KBM-7 (cell line): Measurements from ENCODE around the gene AKIRIN1.
"Not testable (repeated sequence)": the region's sequence is repeated elsewhere in the genome, so short reads cannot be mapped to it uniquely, and the experiment has no call there.

Experiments used
- DNase-seq: peaks from one replicate; pipeline ENCODE4 v3.0.0-alpha.2; 2015
- in situ Hi-C: fragments of 300-500 bp; cut with MboI; formaldehyde crosslinking; loops from 2 replicates; pipeline ENCODE4 v1.14.3; 2020; ENCODE audit warnings: low sequenced_read_pairs, low pct_unique_long_range_greater_than_20kb, mixed read lengths

AKIRIN1 gene

DNA sequence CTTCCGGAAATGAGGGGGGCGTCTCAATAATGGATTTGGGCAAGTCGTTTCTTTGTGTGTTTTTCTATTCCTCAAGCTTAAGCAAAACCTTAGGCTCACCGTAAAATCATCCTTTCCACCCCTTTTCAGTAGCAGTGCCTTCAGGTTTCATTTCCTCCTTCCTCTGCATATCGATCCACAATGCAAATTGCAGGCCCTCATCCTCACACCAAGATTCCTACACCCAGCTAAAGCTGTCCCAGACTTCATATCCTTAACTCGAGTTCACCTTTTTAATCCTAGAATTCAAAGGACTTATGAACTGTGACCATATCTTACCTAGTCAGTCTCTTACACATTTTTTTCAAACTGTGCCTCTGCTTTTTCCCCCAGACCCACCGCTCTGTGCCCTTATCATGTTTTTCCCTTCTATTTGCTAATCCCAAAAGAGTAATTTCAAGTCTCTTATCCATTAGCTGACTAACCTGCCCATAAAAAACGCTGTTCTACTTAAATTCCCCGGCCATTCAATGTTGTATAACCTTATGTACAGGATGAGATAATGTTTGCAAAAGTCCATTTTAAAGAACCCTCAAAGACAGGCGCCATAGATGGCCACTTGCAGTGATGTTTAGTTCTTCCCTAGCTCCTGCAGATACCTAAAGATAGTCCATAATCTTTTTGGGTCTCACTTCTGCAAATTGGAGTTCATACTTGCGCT is 1.5 kb downstream of the AKIRIN1 start:
- in situ Hi-C loops = no loop called here
- peak; percentile 32 for DNase-seq

DNA sequence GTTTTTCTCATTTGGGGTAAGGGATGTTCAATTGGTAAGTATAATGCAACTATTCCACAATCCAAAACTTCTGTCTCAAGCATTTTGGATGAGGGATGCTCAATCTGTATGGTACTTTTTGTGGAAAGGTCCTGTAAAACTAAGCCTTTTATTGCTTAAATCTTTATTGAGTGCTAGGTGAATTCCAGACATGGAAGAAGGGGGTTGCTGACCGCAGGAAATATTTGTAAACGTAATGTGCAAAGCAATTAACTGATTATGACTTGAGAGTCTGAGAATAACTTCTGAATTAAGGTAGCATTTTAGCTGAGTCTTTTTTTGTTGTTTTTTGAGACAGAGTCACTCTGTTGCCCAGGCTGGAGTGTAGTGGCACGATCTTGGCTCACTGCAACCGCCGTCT is 3.1 kb downstream of the AKIRIN1 start:
- in situ Hi-C loops = no loop called here
- no peak for DNase-seq

DNA sequence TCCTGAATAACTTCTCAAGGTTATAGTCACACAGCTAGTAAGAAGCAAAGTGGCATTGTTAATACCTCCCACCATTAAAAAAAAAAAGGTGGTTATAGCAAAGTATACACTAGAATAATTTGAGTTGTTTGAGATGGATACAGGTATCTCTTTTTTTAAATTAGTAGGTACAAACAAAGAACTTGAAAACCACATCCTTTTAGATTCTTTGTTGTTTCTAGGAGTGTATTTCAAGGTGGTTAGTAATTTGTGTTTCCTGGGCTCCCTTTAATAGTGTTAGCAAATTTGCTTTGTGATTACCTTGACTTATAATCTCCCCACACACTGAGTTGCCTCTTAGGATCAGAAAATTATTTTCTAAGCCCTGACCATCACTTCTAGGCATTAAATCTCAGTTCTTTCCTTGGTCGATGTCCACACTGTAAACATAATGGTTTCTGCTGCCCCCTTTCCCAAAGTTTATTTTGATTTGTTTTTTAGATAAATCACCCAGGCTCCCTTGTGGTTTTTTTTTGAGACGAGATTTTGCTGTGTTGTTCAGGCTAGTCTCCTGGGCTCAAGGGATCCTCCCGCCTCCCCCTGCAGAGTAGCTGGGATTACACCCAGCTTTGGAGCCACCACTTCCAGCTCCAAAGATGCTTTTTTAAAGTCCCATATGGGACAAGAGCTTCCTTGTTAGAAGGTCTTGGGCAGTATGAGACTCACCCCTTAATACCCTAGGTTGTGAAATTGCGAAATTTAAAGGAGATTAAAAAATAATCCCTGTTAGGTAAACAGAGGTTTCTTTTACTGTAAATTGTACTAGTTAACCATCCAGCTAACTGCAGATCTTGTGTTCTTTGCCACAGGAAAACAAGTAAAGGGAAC is 6.2 kb downstream of the AKIRIN1 start:
- in situ Hi-C loops = no loop called here
- no peak for DNase-seq

DNA sequence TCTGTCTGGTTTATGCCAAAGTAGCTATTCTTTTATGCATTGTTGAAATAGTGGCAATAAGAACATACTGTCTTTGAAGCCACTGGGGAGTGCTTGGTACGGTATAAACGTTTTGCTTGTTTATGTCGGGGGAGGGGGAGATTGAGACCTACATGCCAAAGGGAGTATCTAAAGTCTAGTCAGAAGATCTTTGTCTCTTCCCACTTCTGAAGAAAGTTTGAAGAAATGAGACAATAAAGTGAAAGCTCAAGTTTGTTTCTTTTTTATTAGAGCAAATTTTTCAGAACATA is 6.8 kb downstream of the AKIRIN1 start:
- no peak for DNase-seq
- in situ Hi-C loops = no loop called here

DNA sequence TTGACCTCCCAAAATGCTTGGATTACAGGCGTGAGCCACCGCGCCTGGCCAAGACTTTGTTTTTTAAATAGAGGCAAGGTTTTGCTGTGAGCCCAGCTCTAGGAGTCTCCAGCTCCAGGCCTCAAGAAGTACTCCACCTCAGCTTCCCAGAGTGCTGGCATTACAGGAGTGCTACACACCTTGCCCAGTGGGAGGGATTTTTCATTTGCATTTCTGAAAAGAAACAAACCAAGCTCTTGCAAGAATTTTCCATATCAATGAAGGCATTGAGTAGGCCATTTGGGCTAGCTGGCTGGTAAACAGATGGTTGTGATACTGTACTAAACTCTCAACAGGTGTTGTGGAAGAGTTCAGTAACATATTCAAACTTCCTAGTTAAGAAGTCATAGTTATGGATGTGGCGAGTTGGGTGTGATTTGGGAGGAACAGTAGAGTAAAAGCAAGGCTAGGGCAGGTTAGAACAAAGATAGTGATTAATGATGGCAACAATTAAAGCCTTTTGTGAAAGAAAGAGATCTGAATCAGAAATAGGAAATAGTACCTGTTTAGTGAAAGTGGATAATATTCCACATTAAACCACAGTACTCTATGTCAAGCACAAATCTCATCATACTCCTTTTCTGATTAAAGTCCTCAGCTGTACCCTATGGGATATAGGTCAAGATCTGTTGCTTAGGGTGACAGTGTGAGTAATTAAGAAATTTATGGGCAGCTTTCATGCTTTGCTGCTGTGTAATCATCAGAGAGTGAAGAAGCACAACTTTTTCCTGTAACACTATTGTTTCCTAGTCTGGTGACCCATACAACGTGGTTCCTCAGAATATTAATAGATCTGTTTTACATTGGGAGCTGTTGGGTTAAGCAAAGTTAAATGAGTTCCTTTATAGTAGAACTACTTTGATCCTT is 10.7 kb downstream of the AKIRIN1 start:
- no peak for DNase-seq

DNA sequence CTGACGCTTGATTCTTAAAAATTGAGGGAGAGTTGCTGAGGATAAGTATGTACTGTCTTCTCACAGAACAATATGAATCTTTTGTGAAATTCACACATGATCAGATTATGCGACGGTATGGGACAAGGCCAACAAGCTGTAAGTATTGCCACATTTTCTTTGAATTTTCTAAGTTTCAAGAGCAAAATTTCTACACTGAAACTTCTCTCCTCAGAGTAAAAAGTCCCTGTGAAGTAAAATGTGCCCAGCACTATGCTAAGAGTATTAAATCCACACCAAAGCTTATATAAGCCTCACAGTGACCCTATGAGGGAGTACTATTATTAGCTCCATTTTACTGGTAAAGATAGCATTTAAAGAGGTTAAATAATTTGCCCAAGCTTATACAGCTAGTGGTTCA is 12.2 kb downstream of the AKIRIN1 start:
- in situ Hi-C loops = no loop called here
- DNase-seq = no peak

More for the DNA sequence above, 10.7 kb downstream of the AKIRIN1 start:
- in situ Hi-C loops = no loop called here

DNA sequence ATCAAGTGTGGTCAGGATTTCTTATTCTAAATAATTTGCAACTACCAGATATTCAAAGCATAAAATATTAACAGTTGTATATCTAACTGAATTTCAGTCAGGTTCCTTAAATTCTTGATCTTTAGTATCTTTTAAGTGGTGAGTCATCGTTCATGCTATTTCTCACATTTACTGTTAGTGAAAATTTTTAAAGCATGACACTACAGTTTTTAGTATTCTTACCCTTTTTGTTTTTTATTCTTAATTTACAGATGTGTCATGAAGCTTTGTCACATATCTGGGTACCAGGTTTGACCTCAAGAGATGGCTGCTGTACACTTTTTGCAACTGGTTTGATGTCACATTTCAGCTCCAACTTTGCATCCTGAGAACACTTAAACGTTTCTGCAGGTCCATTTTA is 12.7 kb downstream of the AKIRIN1 start:
- in situ Hi-C loops = no loop called here
- DNase-seq = no peak

DNA sequence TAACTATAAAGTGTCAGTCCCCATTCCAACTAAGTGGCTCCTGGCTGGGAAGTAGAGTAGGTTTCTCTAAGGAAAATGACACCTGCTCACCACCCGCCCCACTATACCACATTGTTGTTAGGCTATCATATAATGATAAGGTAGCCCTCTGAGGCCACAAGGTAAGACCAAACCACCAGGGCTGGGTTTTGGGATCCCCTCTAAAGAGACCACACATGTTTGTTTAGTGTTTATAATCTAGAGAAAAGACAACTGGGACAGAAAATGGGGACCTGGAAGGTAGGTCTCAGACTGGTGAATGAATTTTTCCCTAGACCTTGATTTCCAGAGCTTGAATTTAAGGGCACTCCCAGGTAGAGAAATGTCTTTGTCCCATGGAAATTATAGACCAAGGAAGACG is 15.2 kb downstream of the AKIRIN1 start:
- DNase-seq = no peak
- in situ Hi-C loops = no loop called here

DNA sequence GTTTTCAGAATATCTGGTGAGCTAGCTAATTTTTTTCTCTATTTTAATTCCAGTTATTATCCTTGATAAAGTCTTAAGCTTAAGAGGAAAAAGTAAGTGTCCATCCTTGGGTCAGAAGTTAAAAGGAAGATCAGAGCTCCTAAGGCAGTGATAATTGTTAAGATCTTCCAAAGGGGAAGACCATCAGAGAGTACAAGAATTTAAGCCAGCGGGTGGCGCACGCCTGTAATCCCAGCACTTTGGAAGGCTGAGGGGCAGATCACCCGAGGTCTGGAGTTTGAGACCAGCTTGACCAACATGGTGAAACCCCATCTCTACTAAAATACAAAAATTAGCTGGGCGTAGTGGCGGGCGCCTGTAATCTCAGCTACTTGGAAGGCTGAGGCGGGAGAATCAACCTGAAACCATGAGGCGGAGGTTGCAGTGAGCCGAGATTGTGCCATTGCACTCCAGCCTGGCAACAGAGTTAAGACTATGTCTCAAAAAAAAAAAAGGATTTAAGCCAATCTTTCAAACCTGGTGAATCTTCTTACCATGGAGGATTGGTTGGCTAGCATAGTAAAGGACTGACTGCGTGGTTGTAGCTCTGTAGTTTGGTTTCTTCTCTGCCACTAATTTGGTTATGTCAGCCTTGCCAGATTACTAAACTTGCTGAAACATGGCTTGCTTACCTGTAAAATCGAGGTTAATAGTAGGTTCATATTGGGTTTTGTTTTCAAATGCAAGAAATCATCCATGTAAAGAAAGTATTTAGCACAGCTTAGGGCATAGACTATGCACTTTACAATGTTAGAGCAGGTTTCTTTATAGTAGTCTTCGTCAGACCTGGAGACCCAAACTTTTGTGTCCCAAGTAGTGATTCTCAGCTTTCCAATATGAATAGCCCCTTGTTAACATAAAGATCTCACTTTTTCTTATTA is 15.9 kb downstream of the AKIRIN1 start:
- DNase-seq = no peak
- in situ Hi-C loops = no loop called here

DNA sequence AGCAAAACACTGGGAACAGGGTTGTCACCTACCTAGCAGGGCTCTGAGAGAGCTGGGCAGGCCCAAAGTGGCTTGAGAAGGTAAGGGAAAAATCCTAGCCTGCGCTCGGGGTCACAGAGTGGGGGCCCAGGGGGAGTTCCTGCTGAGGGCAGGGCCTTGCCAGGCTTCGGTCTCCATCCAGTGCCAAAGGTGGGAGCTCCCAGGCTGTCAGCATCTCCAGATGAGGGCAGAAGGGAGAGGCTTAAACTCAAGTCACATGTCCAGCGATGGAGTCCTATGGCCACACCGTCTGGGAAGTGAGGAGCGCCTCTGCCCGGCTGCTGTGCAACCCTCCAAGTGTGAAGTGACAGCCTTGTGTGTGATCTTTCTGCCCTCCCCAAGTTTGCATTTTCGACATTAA is 23.9 kb downstream of the AKIRIN1 start:
- in situ Hi-C loops, DNase-seq: not testable (repeated sequence)

DNA sequence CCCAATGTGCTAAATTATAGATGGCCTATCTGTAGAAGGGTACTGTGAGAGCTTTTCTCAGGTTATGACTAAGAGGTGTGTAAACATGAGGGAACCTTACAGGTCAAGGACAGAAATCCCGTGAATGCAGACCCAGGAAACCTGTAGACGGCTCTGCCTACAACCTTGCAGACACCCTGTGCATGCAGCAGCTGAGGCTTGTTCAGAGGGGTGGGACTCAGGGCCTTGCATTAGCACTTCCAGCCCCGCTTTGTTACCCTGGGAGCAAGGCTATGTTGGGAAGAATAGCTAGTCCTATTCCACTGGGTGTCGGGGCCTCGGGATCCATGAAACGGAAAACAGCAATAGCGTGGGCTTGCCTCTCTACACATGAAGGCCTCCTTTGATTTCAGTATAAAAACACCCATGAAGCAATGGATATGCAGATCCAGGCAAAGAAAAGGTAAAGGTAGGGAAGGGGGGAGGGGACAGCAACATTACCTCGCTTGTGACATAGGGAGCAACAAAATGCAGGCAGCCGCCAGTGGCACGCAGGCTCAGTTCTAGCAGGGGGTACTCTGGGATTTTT is 25.6 kb downstream of the AKIRIN1 start:
- DNase-seq = no peak
- in situ Hi-C loops = no loop called here

DNA sequence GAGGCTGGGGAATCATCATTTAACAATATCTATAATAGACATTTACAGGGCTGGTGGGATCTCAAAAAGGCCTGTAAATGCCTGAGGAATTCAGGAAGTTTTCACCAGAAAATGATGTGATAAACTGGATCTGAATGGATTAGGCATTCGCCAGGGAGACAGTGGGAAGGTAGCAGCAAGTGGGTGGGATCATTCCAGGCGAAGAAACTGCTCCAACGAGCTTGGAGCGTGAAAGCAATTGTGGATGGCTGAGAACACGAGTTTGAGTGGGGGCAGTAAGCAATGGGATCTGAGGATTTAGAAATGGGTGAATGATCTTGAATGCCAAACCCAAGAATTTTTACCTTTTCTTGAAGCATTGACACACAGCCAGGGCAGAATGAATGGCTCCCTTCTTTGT is 26.2 kb downstream of the AKIRIN1 start:
- DNase-seq = no peak
- in situ Hi-C loops = no loop called here

DNA sequence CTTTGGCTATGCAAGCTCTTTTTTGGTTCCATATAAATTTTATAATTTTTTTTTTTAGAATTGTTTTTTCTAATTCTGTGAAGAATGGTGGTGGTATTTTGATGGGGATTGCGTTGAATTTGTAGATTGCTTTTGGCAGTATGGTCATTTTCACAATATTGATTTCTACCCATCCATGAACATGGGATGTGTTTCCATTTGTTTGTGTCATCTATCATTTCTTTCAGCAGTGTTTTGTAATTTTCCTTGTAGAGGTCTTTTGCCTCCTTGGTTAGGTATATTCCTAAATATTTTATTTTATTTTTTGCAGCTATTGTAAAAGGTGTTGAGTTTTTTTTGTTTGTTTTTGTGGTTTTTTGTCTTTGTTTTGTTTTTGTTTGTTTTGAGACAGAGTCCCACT is 29.4 kb downstream of the AKIRIN1 start:
- in situ Hi-C loops, DNase-seq: not testable (repeated sequence)

DNA sequence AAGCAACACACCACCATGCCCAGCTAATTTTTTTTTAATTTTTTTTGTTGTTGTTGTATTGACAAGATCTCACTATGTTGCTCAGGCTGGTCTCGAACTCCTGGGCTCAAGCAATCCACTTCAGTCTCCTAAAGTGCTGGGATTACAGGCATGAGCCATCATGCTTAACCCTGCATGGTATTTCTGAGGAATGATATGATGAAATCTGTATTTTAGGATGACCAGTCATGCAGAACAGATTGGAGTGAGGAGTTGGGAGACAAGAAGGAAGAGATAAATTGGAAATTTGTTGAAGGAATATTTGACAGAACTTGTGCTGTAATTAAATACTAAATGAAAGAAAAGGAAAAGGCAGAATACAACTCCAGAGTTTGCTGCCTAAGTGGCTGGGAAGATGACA is 30.4 kb downstream of the AKIRIN1 start:
- DNase-seq = no peak
- in situ Hi-C loops = no loop called here

DNA sequence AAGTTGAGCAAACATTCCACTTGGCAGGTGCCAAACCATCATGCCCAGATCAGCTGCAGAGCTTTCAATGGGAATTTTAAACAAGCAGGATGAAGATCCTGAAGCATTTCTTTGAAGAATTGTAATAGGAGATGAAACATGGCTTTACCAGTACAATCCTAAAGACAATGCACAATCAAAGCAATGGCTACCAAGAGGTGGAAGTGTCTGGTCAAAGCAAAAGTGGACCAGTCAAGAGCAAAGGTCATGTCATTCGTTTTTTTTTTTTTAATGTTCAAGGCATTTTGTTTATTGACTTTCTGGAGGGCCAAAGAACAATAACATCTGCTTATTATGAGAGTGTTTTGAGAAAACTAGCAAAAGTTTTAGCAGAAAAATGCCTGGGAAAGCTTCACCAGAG is 32.1 kb downstream of the AKIRIN1 start:
- no peak for DNase-seq
- in situ Hi-C loops = no loop called here

DNA sequence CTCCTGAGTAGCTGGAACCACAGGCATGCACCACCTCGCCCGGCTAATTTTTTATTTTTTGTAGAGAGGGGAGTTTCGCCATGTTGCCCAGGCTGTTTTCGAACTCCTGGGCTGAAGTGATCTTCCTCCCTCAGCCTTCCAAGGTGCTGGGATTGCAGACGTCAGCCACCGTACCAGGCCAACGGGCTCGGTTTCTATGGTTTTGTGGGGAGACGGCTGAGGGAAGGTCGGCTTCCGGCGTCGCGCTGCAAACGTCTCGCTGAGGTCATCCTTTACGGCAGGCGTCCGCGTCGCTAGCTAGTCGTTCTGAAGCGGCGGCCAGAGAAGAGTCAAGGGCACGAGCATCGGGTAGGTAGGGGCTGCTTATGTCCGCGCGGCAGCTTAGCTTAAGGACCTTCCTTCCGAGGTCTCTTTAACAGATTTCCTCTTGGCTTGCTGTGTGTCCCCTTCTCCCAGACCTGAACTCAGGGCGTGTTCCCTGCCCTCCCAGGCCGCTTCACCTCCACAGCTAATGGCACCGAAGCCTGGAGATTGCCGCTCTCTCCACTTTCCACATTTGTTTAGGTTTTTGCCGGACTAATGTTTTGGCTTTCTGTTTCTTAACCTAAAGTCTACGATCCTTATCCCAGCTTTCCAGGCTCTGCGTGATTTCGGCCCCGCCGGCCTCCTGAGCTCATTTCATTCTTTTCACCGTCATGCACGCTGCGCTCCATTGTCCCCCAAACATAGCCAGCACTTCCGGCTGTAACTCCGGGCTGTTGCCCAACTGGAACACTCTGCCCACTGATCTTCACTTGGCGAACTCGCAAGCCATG is 35.2 kb downstream of the AKIRIN1 start, which contains the start of gene NDUFS5:
NDUFS5 (plus strand) TSS at position 300 of the 815 bp plus-strand sequence. CDS start 2,375 bp downstream, outside the sequence.
- peak; percentile 93 for DNase-seq
- in situ Hi-C loops = no loop called here

DNA sequence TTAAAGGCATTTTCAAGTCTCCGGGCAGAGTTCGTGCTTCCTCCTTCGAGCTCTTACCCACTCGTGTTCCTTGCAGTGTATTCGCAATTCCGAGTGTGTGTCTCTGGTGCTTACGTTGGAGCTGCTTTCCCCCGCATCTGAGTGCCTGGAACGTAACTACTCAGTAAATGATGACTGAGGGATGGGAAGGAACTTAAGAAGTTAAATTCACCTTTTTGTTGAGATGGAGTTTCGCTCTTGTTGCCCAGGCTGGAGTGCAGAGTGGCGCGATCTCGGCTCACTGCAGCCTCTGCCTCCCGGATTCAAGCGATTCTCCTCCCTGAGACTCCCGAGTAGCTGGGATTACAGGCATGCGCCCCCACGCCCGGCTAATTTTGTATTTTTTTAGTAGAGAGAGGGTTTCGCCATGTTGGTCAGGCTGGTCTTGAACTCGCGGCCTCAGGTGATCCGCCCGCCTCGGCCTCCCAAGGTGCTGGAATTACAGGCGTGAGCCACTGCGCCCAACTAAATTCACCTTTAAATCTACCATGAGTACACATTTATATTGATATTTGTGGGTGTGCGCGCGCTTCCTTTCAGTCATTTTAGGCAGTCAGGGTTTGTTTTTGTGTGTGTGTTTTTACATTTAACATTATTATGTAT is 35.9 kb downstream of the AKIRIN1 start:
- in situ Hi-C loops = no loop called here
- no peak for DNase-seq
